CD4-positive, alpha-beta T cell treated with Interleukin-15 for 1 hour (primary cell): ENCODE data around the gene OR10A3.

Experiments
- DNase-seq: peaks from one replicate; pipeline ENCODE4 v3.0.0-alpha.2; 2020

Gene OR10A3

DNA sequence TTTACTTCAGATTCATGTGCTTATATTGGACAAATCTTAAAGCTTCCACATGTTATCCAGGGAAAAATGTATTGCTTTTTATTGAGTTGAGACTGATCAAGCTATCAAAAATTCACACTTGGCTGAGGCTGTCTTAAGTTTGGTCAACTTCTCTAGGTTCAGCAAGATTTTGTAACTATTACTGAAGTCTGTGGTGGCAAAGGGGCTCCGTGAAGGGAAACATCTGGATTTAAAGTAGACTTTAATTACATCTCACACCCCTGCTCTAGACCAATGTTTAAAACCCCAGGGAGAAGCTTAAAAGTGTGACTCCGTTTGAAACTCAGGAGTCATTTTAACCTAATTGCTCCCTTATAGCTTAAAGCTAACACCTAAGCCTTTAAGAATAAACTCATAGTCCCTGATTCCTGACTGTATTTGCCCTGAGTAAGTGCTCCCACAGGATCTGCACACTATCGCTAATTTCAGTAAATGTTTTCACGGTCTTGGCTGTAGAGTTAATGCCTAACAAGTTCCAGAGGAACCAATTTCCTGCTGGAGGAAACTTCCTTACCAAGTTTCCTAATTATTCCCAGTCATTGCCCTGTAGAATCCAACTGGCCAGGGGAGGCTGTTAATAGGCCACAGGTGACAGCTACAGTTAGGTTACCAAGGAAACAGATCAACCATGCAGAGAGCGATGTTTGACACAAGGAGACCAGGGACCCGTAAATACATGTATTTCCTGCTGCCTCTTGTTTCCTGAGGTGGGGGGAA lies 50.9 kb downstream of the OR10A3 start:
- DNase-seq: no peak

DNA sequence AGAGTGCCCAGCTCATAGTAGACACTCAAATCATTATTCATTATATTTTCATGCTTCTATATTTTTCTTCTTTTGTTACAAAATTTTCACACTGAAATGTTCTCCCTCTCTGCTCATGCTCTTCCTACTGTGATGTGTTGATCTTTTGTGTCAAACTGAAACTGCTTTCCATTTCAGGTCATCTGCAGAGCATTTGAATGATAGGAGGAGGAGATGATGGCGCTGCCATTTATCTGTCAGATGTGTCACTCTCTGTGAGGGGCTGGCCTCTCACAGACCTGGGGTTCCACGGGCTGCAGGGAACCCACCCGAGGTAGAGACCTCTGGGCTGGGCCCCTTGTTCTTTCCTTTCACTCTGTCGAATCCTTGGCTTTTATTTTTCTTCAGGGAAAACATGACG lies 51.5 kb downstream of the OR10A3 start:
- DNase-seq: no peak
